LNCAP (cell line): ENCODE results near the gene CENPW.

Experiments used
- TF ChIP-seq, protein P1 (sequence below): fragments of 450-650 bp; IDR thresholded peaks from 2 replicates; pipeline ENCODE4 v1.5.1; 2017; ENCODE audit warnings: mild to moderate bottlenecking

The CENPW gene

DNA sequence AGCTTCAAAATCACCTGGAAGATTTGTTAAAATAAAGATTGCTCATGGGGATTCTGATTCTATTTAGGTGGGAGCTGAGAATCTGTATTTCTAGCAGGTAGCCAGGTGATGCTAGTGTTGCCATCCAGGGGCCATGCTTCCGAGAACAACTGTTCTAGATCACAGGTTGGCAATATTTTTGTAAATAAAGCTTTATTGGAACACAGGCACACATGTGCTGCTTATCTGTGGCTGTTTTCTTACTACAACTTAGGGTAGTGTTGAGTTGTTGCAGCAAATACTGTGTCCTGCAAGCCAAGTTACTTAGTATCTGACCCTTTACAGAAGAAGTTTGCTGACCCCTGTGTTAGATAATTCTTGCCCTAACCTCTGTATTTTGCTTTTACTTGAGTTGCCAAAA lies 12.0 kb downstream of the CENPW start:
- TF ChIP-seq, protein P1, sequence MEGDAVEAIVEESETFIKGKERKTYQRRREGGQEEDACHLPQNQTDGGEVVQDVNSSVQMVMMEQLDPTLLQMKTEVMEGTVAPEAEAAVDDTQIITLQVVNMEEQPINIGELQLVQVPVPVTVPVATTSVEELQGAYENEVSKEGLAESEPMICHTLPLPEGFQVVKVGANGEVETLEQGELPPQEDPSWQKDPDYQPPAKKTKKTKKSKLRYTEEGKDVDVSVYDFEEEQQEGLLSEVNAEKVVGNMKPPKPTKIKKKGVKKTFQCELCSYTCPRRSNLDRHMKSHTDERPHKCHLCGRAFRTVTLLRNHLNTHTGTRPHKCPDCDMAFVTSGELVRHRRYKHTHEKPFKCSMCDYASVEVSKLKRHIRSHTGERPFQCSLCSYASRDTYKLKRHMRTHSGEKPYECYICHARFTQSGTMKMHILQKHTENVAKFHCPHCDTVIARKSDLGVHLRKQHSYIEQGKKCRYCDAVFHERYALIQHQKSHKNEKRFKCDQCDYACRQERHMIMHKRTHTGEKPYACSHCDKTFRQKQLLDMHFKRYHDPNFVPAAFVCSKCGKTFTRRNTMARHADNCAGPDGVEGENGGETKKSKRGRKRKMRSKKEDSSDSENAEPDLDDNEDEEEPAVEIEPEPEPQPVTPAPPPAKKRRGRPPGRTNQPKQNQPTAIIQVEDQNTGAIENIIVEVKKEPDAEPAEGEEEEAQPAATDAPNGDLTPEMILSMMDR = no peak

DNA sequence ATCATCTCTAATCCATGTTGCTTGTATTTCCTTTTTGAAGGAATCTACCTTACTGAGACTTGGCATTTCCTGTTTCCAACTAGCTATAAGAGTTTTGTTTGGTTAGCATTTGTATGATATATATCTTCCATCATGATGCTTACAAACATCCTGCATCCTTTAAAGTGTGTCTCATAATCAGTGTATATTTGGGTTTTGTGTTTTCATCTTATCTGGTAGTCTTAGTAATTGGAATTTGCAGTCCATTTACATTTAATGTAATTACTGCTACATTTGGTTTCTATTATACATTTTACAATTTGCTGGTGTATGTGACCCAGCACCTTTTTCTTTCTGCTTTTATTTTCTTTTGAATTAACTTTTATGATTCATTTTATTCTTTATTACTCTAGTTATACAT lies 12.6 kb downstream of the CENPW start:
- TF ChIP-seq, protein P1 = no peak

DNA sequence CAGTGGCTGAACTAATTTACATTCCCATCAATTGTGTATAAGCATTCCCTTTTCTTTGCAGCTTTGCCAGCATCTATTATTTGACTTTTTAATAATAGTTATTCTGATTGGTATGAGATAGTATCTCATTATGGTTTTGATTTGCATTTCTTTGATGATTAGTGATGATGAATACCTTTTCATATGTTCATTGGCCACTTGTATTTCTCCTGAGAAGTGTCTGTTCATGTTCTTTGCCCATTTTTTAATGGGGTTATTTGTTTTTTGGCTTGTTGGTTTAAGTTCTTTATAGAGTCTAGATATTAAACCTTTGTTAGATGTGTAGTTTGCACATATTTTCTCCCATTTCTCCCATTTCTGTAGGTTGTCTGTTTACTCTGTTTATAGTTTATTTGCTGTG lies 16.6 kb downstream of the CENPW start:
- TF ChIP-seq, protein P1 = no peak

DNA sequence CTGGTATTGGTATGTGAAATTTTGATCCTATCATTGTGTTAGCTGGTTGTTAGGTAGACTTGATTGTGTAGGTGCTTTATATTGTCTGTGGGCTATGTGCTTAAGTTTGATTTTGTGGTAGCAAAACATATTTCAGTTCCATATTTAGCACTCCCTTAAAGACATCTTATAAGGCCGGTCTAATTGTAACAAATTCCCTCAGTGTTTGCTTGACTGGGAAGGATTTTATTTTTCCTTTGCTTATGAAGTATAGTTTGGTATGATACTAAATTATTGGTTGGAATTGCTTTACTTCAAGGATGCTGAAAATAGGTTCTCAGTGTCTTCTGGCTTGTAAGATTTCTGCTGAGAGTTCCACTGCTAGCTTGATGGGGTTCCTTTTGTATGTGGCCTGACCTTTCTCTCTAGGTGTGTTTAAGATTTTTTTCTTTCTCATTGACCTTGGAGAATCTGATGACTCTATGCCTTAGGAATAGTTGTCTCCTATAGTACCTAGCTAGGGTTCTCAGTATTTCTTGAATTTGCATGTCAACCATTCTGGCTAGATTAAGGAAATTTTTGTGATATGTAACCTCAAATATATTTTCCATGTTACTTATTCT lies 20.1 kb downstream of the CENPW start:
- TF ChIP-seq, protein P1 = no peak

DNA sequence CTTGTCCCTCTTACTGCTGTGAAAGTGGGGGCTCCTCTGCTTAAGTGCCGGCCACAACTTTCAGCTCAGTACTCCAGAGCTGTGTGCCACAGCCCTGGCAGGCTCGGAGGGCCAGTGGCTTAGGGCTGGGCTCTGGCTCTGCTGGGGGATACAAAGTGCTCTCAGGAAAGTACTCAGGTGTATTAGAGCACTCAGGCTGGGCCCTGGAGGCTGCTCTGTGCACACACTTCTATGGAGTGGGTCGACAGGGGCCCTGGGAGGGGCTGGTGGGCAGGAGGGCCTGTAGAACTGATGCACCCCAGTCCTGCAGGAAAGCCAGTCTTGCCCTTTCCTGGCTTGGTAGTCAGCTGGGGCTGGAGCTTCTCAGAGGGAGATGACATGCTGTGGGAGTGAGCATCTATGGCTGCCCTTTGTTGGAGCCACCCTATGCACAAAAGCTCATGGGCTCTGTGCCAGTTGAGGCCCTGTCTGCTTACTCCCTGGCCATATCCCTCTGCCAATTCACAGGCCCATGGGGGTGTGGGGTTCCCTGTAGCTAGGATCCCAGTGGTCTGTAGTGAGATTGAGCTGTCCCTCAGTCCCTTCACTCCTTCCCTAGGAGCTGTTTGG lies 22.0 kb downstream of the CENPW start:
- TF ChIP-seq, protein P1 = no peak

DNA sequence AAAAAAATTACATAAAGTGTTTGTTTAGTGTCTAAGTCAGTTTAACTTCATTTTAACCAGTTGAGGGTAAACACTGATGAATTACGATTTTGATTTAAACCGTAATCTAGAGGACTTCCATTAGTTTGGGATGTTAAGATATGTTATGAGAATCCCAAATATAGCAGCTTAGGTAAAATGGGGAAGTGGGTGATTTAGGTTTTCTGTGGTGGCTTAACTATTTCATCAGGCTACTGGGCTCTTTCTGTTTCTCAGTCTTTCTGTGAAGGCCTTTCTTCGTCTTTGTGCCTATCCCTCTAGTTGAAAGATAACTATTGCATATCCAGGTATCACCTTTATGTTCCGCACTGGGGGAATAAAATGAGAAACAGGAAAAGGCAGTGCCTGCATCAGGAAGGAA lies 27.9 kb downstream of the CENPW start:
- TF ChIP-seq, protein P1 = no peak

DNA sequence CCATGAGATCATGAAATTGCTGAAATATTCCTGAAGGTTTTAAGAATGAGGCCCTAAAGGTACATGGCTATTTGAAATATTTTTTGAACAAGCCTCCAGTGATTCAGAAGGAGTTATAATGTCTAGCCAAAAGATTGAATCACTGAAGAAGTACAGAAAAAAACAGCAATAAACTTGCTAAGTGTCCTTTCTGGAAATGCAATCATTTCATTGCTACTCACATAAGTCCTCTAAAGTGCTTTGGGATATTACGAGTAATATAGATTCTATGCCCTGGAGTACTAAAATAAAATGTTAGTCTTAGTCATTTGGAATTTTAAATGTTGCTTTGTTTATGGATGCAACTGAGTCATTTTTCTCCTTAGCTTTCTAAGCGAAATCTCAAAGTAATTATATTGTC lies 32.7 kb downstream of the CENPW start:
- TF ChIP-seq, protein P1 = no peak

DNA sequence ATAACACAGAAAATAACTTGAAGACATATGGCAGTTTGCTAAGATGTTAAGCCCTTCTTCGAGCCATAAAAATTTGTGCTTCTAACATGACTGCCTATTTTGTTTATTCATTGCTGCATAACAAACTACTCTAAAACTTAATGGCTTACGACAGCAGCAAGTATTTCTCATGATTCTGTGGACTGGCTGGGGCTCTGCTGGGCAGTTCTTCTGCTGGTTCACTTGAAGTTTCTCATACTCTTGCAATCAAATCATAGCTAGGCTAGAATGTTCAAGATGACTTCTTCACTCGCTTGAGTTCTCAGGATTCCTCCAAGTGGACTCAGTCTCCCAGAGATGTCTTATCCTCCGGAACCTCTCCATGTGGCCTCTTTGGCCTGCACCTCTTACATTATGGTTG lies 33.4 kb downstream of the CENPW start:
- TF ChIP-seq, protein P1 = no peak
